ENCODE data around the gene PEAR1.

The PEAR1 gene

DNA sequence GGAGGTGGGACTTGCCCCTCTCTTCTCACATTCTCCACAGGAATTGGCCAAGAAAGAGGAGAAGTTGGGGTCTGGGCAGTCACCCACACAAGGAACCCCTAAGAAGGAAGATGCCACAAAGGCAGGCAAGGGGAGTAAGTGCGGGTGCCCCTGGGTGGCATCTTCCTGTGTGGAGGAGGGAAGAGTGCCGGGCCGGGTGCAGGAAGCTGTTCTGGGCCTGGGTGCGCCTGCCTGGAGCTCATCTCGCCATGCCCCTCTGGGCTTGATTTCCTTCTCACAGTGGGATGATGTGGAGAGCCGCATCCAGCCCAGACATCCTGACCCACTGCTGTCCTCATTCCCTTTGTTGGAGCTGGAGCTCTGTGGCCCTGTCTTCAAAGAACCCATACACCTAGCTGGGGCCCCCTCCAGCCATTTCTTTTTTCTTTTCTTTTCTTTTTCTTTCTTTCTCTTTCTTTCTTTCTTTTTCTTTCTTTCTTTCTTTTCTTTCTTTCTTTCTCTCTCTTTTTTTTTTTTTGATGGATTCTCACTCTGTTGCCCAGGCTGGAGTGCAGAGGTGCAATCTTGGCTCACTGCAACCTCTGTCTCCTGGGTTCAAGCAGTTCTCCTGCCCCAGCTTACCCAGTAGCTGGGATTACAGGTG is 36.2 kb downstream of the PEAR1 start:
- in situ Hi-C loops (cut with HindIII; ENCODE audit: low sequenced_read_pairs) = no loop called here
- DNase-seq (ENCODE audit: low read depth, low spot score) = no peak
- TF ChIP-seq, protein P1, sequence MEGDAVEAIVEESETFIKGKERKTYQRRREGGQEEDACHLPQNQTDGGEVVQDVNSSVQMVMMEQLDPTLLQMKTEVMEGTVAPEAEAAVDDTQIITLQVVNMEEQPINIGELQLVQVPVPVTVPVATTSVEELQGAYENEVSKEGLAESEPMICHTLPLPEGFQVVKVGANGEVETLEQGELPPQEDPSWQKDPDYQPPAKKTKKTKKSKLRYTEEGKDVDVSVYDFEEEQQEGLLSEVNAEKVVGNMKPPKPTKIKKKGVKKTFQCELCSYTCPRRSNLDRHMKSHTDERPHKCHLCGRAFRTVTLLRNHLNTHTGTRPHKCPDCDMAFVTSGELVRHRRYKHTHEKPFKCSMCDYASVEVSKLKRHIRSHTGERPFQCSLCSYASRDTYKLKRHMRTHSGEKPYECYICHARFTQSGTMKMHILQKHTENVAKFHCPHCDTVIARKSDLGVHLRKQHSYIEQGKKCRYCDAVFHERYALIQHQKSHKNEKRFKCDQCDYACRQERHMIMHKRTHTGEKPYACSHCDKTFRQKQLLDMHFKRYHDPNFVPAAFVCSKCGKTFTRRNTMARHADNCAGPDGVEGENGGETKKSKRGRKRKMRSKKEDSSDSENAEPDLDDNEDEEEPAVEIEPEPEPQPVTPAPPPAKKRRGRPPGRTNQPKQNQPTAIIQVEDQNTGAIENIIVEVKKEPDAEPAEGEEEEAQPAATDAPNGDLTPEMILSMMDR (IDR thresholded peaks at IDR 0.05; ENCODE audit: low read depth, low read length) = no peak
- no peak overlapping the region for H3K4me3 ChIP-seq (ENCODE audit: low read depth, low read length)

DNA sequence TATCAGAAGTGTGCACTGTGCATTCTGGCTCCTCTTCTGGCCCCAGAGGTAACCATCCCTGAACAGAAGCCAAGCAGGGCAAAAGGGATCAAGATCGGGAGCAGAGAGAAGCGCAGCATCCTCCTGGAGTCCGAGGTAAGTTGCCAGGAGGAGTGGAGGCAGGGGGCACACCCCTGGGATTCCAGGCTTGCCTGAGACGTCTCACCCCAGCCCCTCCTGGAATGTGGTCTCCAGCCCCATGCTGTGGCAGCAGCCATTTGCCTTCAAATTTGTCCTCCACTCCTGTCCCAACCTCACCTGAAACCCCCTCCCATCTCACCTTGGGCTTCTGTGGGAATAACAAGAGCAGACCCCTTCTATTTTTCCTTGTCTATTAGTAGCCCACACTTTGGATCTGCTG is 37.0 kb downstream of the PEAR1 start:
- no peak for DNase-seq (ENCODE audit: low read depth, low spot score)
- in situ Hi-C loops (cut with HindIII; ENCODE audit: low sequenced_read_pairs) = no loop called here
- TF ChIP-seq, protein P1 (IDR thresholded peaks at IDR 0.05; ENCODE audit: low read depth, low read length) = no peak
- H3K4me3 ChIP-seq (ENCODE audit: low read depth, low read length) = no peak overlapping the region

DNA sequence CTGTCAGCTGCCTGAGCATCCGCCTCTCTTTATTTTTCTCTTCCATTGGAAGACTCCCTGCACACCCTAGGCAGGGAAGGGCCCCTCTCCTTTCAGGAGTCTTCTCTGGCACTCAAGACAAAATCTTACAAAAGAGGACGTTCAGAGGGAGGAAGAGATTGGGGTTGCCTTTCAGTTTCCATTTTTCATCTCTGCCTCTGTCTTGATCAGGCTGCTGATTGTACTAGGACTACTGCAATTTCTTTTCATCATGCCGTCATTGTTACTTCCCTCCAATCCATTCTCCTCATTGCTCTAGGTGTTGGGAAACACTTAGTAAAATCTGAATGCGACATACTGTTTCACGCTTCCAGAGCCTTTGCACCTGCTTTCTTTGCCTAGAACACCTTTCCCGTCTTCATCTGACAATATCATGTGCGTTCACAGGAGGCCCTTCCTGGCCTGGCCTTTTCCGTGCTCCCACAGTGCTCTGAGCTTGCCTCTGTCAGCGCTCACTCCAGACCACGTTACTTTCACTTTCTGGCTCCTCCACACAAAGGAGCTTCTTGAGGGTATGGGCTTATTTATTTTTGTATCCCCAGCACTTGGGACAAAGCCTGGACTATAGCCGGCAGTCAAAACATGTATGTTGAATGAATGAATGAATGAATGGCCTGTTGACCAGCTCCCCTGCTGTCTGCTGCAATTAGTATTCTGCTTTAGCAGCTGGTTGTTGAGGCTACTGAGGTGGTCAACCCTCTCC is 37.9 kb downstream of the PEAR1 start:
- in situ Hi-C loops (cut with HindIII; ENCODE audit: low sequenced_read_pairs) = no loop called here
- peak; percentile 59 for DNase-seq (ENCODE audit: low read depth, low spot score)
- no peak overlapping the region for H3K4me3 ChIP-seq (ENCODE audit: low read depth, low read length)
- TF ChIP-seq, protein P1 (IDR thresholded peaks at IDR 0.05; ENCODE audit: low read depth, low read length) = no peak

DNA sequence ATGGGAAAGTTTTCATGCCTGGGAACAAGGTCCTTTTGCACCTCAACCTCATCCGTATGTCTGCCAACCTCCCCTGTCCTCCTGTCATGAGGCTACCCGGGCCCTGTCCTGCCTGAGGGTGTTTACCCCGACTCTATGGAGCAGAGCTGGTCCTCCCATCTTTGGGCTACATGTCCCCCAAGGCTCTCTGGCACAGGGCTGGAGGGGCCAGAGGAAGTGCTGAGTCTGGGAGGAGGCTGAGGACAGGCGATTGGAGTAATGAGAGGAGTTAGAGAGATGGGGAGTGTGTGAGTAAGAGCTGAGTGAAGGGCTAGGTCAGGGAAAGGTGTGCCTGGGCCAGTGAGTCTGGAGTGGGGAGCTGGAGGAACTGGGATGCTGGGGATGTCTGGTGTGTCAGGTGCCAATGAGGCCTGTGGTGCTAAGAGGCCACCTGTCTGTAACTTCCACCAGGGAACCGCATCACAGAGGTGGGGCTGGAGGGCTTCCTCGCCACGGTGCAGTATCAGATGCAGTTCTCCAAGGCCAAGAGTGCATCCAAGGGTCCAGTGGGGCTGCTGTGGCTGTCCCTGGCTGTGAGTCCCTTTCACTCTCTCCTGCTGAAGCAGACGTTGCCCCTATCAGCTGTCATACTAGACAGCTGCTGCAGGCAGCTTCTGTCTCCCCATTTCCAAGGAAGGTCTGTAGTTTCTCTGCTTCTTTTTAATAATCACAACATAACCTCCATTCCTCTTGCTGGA is 38.6 kb downstream of the PEAR1 start:
- DNase-seq (ENCODE audit: low read depth, low spot score) = no peak
- in situ Hi-C loops (cut with HindIII; ENCODE audit: low sequenced_read_pairs) = no loop called here

DNA sequence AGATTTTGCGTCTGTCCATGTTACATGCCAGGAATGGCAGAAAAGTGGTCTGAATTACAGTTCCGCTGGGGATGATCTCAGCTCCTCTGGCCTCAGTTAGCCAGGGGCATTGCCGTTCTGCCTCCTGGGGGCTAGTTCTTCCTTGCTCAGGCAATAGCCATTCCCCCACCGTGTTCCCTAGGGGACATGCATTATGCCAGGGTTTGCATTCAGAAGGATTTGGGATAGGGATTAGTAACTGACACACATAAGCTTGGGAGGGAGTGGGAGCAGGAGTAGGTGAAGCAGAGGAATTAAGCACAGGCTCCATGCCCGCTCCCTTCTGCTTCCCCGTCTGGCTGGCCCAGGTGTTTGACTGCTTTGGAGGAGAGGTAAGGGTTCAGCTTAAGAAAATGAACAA is 39.6 kb downstream of the PEAR1 start:
- TF ChIP-seq, protein P1 (IDR thresholded peaks at IDR 0.05; ENCODE audit: low read depth, low read length) = no peak
- H3K4me3 ChIP-seq (ENCODE audit: low read depth, low read length) = no peak overlapping the region
- in situ Hi-C loops (cut with HindIII; ENCODE audit: low sequenced_read_pairs) = no loop called here
- DNase-seq (ENCODE audit: low read depth, low spot score) = no peak

More for the DNA sequence above, 38.6 kb downstream of the PEAR1 start:
- no peak overlapping the region for H3K4me3 ChIP-seq (ENCODE audit: low read depth, low read length)
- TF ChIP-seq, protein P1 (IDR thresholded peaks at IDR 0.05; ENCODE audit: low read depth, low read length) = no peak

DNA sequence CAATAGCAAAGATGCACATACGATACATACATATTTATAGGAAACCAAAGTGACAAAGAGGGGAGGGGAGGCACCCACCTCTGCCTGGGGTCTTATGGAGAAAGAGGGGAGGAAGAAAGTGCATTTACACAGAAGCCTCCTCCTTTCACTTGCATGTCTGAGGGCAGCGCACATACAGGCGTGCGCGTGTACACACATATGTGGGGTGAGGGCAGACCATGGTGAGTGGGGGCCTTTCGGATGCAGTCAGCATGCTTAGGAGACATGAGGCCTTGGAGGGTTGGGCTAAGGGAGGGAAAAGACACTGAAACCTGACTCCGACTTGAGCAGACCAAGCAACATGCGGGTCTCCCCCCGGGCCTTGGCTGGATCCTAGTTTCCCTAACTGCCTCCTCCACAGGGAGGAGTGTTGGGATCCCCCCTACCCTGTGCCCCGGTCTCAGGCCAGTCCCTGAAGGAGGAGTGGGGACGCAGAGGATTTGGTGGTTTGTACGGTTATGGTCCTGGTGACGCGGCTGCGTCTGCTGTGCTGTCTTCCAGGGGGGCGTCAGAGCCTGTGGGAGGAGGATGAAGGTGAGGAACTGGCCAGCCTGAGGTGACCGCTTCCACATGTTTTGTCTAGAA is 42.1 kb downstream of the PEAR1 start:
- TF ChIP-seq, protein P1 (IDR thresholded peaks at IDR 0.05; ENCODE audit: low read depth, low read length) = no peak
- H3K4me3 ChIP-seq (ENCODE audit: low read depth, low read length) = no peak overlapping the region
- no peak for DNase-seq (ENCODE audit: low read depth, low spot score)
- in situ Hi-C loops (cut with HindIII; ENCODE audit: low sequenced_read_pairs) = no loop called here
